ENCODE measurements around the gene SLC12A7.

- TF ChIP-seq CTCF (conservative IDR thresholded peaks at IDR 0.05) (no peak), ZFX (IDR thresholded peaks at IDR 0.05) (no peak)
Observed at GRCh38 chr5:1124205-1125029, 12.6 kb upstream of the SLC12A7 start.
